ENCODE results near the gene KIAA1755. TPM values are rescaled to one million over a fixed set of nuclear protein-coding genes. Genes with fewer than 3 reads are reported as not detected.

KIAA1755 gene
- total RNA-seq, 2 donors from 2014 or later: not detected

Other genes starting within 250 kb of the KIAA1755 start
- gene TTI1, start 227.3 kb downstream of the KIAA1755 start, total RNA-seq: 10 to 100 TPM; 15.5 to 16.0 TPM
- gene RPRD1B, start 227.0 kb downstream of the KIAA1755 start, total RNA-seq: 10 to 100 TPM; 47.7 to 51.2 TPM
- under 1 TPM; 0.37 to 0.76 TPM for gene TGM2, start 95.5 kb downstream of the KIAA1755 start, total RNA-seq
- gene BPI, start 43.4 kb upstream of the KIAA1755 start, total RNA-seq: not detected
- not detected for gene LBP, start 85.7 kb upstream of the KIAA1755 start, total RNA-seq
- 10 to 100 TPM; 69.2 to 99.4 TPM for gene SNHG17, start 174.6 kb upstream of the KIAA1755 start, total RNA-seq
- 10 to 100 TPM; 42.1 to 45.2 TPM for gene RALGAPB, start 212.1 kb upstream of the KIAA1755 start, total RNA-seq